Measurements from ENCODE around the gene REG4. TPM values are rescaled to one million over a fixed set of nuclear protein-coding genes. Genes with fewer than 3 reads are reported as not detected.

Gene REG4
- total and polyA plus RNA-seq, 2 of the 13 experiments (the other 11 are each of a cell fraction or from before 2014, with no cell fraction given): not detected

DNA sequence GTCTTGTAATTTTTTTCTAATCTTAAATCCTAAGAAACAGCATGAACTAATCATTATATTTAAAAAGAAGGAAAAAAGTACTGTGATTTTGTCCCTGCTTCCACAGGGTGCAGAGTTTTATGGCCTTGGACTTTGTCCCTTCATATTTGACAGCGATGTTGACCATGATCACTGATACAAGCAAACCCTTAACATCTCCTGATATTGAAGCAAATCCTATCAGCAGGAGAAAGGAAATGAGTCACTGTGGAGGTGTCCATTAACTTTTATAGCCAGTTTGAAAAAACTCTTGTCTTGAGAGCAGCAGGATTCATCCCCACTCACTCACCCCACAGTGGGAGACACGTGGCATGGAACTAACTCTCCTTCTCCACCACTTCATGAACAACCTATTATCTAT lies 5.1 kb upstream of the REG4 start (continued):
- TF ChIP-seq PHF5A (CRISPR knock-in tag; IDR thresholded peaks at IDR 0.05; ENCODE audit: low read depth, unreplicated experiment) (no peak), NFKB2 (CRISPR knock-in tag; IDR thresholded peaks at IDR 0.05; ENCODE audit: borderline replicate concordance) (no peak), ZNF3 (CRISPR knock-in tag; IDR thresholded peaks at IDR 0.05) (no peak), ZNF12 (CRISPR knock-in tag; IDR thresholded peaks at IDR 0.05) (no peak), HNRNPK (IDR thresholded peaks at IDR 0.05; ENCODE audit: low read depth, low read length, poor library complexity, severe bottlenecking) (no peak), MAFG (CRISPR knock-in tag; IDR thresholded peaks at IDR 0.05) (no peak), ETV5 (CRISPR knock-in tag; IDR thresholded peaks at IDR 0.05; ENCODE audit: borderline replicate concordance) (peak; percentile 87; the same call in 1 of the 2 replicates), RBM39 (IDR thresholded peaks at IDR 0.05; ENCODE audit: low read depth, low read length, poor library complexity, severe bottlenecking) (no peak), ZNF274 (CRISPR knock-in tag; IDR thresholded peaks at IDR 0.05) (no peak), FOXA1 (IDR thresholded peaks at IDR 0.05) (no peak), FOXA1 (CRISPR knock-in tag; IDR thresholded peaks at IDR 0.05) (peak; percentile 65), CBX2 (IDR thresholded peaks at IDR 0.05; ENCODE audit: low read depth, low read length) (no peak), CBX2 (CRISPR knock-in tag; IDR thresholded peaks at IDR 0.05; ENCODE audit: low read depth) (no peak), FOXM1 (CRISPR knock-in tag; IDR thresholded peaks at IDR 0.05) (no peak), SP1 (IDR thresholded peaks at IDR 0.05) (no peak), SP1 (CRISPR knock-in tag; IDR thresholded peaks at IDR 0.05) (no peak), ZNF703 (CRISPR knock-in tag; IDR thresholded peaks at IDR 0.05; ENCODE audit: borderline replicate concordance) (no peak), ZBTB42 (CRISPR knock-in tag; IDR thresholded peaks at IDR 0.05) (no peak), ZNF207 (IDR thresholded peaks at IDR 0.05; ENCODE audit: borderline replicate concordance) (no peak), SKI (IDR thresholded peaks at IDR 0.05; ENCODE audit: partially characterized antibody) (no peak), RXRB (CRISPR knock-in tag; IDR thresholded peaks at IDR 0.05; ENCODE audit: borderline replicate concordance) (peak; percentile 57; the same call in 1 of the 2 replicates), CAMTA2 (CRISPR knock-in tag; IDR thresholded peaks at IDR 0.05; ENCODE audit: borderline replicate concordance) (no peak), ZNF841 (CRISPR knock-in tag; IDR thresholded peaks at IDR 0.05; ENCODE audit: borderline replicate concordance) (no peak), MZF1 (CRISPR knock-in tag; IDR thresholded peaks at IDR 0.05; ENCODE audit: borderline replicate concordance) (no peak), HMG20B (CRISPR knock-in tag; conservative IDR thresholded peaks at IDR 0.05) (no peak), TCF7L2 (IDR thresholded peaks at IDR 0.05; ENCODE audit: low read depth, low read length) (no peak)
- TF ChIP-seq, protein P1, sequence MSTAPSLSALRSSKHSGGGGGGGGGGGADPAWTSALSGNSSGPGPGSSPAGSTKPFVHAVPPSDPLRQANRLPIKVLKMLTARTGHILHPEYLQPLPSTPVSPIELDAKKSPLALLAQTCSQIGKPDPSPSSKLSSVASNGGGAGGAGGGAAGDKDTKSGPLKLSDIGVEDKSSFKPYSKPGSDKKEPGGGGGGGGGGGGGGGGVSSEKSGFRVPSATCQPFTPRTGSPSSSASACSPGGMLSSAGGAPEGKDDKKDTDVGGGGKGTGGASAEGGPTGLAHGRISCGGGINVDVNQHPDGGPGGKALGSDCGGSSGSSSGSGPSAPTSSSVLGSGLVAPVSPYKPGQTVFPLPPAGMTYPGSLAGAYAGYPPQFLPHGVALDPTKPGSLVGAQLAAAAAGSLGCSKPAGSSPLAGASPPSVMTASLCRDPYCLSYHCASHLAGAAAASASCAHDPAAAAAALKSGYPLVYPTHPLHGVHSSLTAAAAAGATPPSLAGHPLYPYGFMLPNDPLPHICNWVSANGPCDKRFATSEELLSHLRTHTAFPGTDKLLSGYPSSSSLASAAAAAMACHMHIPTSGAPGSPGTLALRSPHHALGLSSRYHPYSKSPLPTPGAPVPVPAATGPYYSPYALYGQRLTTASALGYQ (CRISPR knock-in tag; IDR thresholded peaks at IDR 0.05): no peak; the same call in 1 of the 2 replicates
- TF ChIP-seq, protein P2, sequence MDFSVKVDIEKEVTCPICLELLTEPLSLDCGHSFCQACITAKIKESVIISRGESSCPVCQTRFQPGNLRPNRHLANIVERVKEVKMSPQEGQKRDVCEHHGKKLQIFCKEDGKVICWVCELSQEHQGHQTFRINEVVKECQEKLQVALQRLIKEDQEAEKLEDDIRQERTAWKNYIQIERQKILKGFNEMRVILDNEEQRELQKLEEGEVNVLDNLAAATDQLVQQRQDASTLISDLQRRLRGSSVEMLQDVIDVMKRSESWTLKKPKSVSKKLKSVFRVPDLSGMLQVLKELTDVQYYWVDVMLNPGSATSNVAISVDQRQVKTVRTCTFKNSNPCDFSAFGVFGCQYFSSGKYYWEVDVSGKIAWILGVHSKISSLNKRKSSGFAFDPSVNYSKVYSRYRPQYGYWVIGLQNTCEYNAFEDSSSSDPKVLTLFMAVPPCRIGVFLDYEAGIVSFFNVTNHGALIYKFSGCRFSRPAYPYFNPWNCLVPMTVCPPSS (IDR thresholded peaks at IDR 0.05): no peak
- TF ChIP-seq, protein P3, sequence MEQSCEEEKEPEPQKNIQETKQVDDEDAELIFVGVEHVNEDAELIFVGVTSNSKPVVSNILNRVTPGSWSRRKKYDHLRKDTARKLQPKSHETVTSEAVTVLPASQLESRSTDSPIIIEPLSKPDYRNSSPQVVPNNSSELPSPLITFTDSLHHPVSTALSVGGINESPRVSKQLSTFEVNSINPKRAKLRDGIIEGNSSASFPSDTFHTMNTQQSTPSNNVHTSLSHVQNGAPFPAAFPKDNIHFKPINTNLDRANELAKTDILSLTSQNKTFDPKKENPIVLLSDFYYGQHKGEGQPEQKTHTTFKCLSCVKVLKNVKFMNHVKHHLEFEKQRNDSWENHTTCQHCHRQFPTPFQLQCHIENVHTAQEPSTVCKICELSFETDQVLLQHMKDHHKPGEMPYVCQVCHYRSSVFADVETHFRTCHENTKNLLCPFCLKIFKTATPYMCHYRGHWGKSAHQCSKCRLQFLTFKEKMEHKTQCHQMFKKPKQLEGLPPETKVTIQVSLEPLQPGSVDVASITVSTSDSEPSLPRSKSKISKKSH (CRISPR knock-in tag; IDR thresholded peaks at IDR 0.05; ENCODE audit: borderline replicate concordance): no peak
- TF ChIP-seq, protein P4, sequence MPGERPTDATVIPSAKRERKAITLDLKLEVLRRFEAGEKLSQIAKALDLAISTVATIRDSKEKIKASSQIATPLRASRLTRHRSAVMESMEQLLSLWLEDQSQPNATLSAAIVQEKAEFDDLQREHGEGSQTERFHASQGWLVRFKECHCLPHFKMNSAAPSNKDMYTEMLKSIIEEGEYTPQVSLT (CRISPR knock-in tag; IDR thresholded peaks at IDR 0.05; ENCODE audit: borderline replicate concordance, low read depth): no peak

All from HepG2 (cell line).